A549 (cell line): ENCODE measurements around the gene PAX8. TPM values are rescaled to one million over a fixed set of nuclear protein-coding genes. Genes with fewer than 3 reads are reported as not detected.

Experiments used
- ATAC-seq, 2 experiments: fragments of 200-7000 bp in 1 of 2; fragments of >200 bp in 1 of 2; cut with Nextera tagmentation in 1 of 2; cut with Tn5 transposase in 1 of 2; 3 replicates each; pipeline versions ENCODE4 v1.8.0 to v1.9.1; 2018 to 2020; ENCODE audit warnings: mild to moderate bottlenecking in 1 of 2, moderate library complexity in 1 of 2
- CTCF ChIA-PET: fragments of 300-600 bp; sonication (Branson Sonifier 250); formaldehyde crosslinking; extraction: SDS; loops from one replicate; lab custom pipeline; 2021; ENCODE audit warnings: antibody characterized with exemption, inconsistent platforms; lab: Yijun Ruan, JAX
- POLR2A ChIA-PET: fragments of 350-600 bp; formaldehyde crosslinking; extraction: SDS; loops from one replicate; lab custom pipeline; 2021; ENCODE audit warnings: antibody characterized with exemption, inconsistent platforms; lab: Yijun Ruan, JAX
- DNase-seq, 2 experiments: peaks; one replicate each; pipeline versions ENCODE4 v3.0.0 to v3.0.0-alpha.2; 2011 to 2016; ENCODE audit warnings: low read depth in 1 of 2, low spot score in 1 of 2
- FAIRE-seq: peaks from 2 replicates; lab custom pipeline; 2011; peaks lifted over from hg19 to GRCh38; lab: Jason Lieb, UNC
- H3K27ac ChIP-seq, 2 experiments: fragments of >200 bp; sonication (Bioruptor Twin); formaldehyde crosslinking; 3 replicates each; pipeline ENCODE4 v1.5.1; 2016 to 2017
- H3K4me1 ChIP-seq: fragments of >200 bp; sonication (Bioruptor Twin); formaldehyde crosslinking; 3 replicates; pipeline ENCODE4 v1.6.1; 2016
- H3K4me2 ChIP-seq: fragments of >200 bp; sonication (Bioruptor Twin); formaldehyde crosslinking; 3 replicates; pipeline ENCODE4 v1.6.1; 2016
- H3K4me3 ChIP-seq: fragments of >200 bp; sonication (Bioruptor Twin); formaldehyde crosslinking; 3 replicates; pipeline ENCODE4 v1.5.1; 2016
- H3K9me3 ChIP-seq: fragments of >200 bp; sonication (Bioruptor Twin); formaldehyde crosslinking; 3 replicates; pipeline ENCODE4 v1.6.1; 2016
- CBX2 ChIP-seq: fragments of 200-600 bp; sonication (generic); IDR thresholded peaks from 2 replicates; pipeline ENCODE4 v1.6.1; 2016; ENCODE audit warnings: low read depth, mild to moderate bottlenecking, borderline replicate concordance
- CEBPB ChIP-seq, 2 experiments: fragments of >200 bp in 1 of 2; sonication (Bioruptor Twin) in 1 of 2; formaldehyde crosslinking in 1 of 2; IDR thresholded peaks; 2 replicates each; pipeline ENCODE4 v1.6.1; 2012 to 2016
- EP300 ChIP-seq, 2 experiments: fragments of >200 bp; sonication (Bioruptor Twin); formaldehyde crosslinking; IDR thresholded peaks; 2 replicates in 1 of 2; 3 replicates in 1 of 2; pipeline ENCODE4 v1.6.1; 2016 to 2017
- FOSB ChIP-seq: fragments of 250-450 bp; sonication (Bioruptor Pico); IDR thresholded peaks from 2 replicates; pipeline ENCODE4 v1.5.0; 2020; ENCODE audit warnings: mild to moderate bottlenecking, moderate library complexity
- FOSL2 ChIP-seq, 2 experiments: fragments of 450-650 bp in 1 of 2; fragments of >200 bp in 1 of 2; sonication (Bioruptor Twin) in 1 of 2; formaldehyde crosslinking; IDR thresholded peaks; 2 replicates each; pipeline versions ENCODE4 v1.5.0 to v1.6.1; 2016 to 2020; ENCODE audit warnings: mild to moderate bottlenecking in 1 of 2, moderate library complexity in 1 of 2
- FOXS1 ChIP-seq: fragments of 250-450 bp; sonication (Bioruptor Pico); IDR thresholded peaks from 2 replicates; pipeline ENCODE4 v1.5.0; 2020; ENCODE audit warnings: mild to moderate bottlenecking, moderate library complexity
- GATA3 ChIP-seq: IDR thresholded peaks from 2 replicates; pipeline ENCODE4 v1.6.1; 2012; ENCODE audit warnings: borderline replicate concordance
- HDAC2 ChIP-seq: fragments of 200-600 bp; sonication (generic); IDR thresholded peaks from 2 replicates; pipeline ENCODE4 v1.6.1; 2016
- HES2 ChIP-seq: fragments of >200 bp; sonication (Bioruptor Twin); formaldehyde crosslinking; IDR thresholded peaks from 2 replicates; pipeline ENCODE4 v1.6.1; 2016
- HEYL ChIP-seq: fragments of 250-450 bp; sonication (Bioruptor Pico); IDR thresholded peaks from 2 replicates; pipeline ENCODE4 v1.8.0; 2021; ENCODE audit warnings: mild to moderate bottlenecking, moderate library complexity
- HOXA7 ChIP-seq: fragments of 250-450 bp; sonication (Bioruptor Pico); IDR thresholded peaks from 2 replicates; pipeline ENCODE4 v1.5.0; 2020; ENCODE audit warnings: mild to moderate bottlenecking, moderate library complexity
- HOXB5 ChIP-seq: fragments of 250-450 bp; sonication (Bioruptor Pico); IDR thresholded peaks from 2 replicates; pipeline ENCODE4 v1.5.0; 2020; ENCODE audit warnings: mild to moderate bottlenecking, moderate library complexity
- JUN ChIP-seq, 2 experiments: fragments of >200 bp; sonication (Bioruptor Twin); formaldehyde crosslinking; IDR thresholded peaks; 2 replicates in 1 of 2; 3 replicates in 1 of 2; pipeline ENCODE4 v1.6.1; 2016 to 2017
- JUNB ChIP-seq: fragments of >200 bp; sonication (Bioruptor Twin); formaldehyde crosslinking; IDR thresholded peaks from 2 replicates; pipeline ENCODE4 v1.6.1; 2016
- KDM1A ChIP-seq: fragments of 200-600 bp; sonication (generic); IDR thresholded peaks from 2 replicates; pipeline ENCODE4 v1.6.1; 2016; ENCODE audit warnings: low read depth, mild to moderate bottlenecking
- KDM5A ChIP-seq: fragments of 200-600 bp; sonication (generic); IDR thresholded peaks from 2 replicates; pipeline ENCODE4 v1.6.1; 2016; ENCODE audit warnings: antibody characterized with exemption, mild to moderate bottlenecking
- MAFK ChIP-seq: fragments of 450-650 bp; IDR thresholded peaks from 2 replicates; pipeline ENCODE4 v1.6.1; 2014; ENCODE audit not compliant: partially characterized antibody
- MYC ChIP-seq: IDR thresholded peaks from 2 replicates; pipeline ENCODE4 v1.6.1; 2012; ENCODE audit warnings: mild to moderate bottlenecking, inconsistent platforms, low read length, improper control_type of control experiment, borderline replicate concordance
- NFE2L2 ChIP-seq: fragments of 150-350 bp; conservative IDR thresholded peaks from 2 replicates; pipeline ENCODE4 v1.6.1; 2014; ENCODE audit warnings: low read length
- NR3C1 ChIP-seq: fragments of >200 bp; sonication (Bioruptor Twin); formaldehyde crosslinking; IDR thresholded peaks from 3 replicates; pipeline ENCODE4 v1.6.1; 2017
- RNF2 ChIP-seq: fragments of 200-600 bp; sonication (generic); IDR thresholded peaks from 2 replicates; pipeline ENCODE4 v1.6.1; 2016; ENCODE audit warnings: low read depth, mild to moderate bottlenecking, antibody characterized with exemption, moderate library complexity, borderline replicate concordance
- SMC3 ChIP-seq: fragments of >200 bp; sonication (Bioruptor Twin); formaldehyde crosslinking; IDR thresholded peaks from 3 replicates; pipeline ENCODE4 v1.6.1; 2018; ENCODE audit warnings: inconsistent platforms
- ZNF302 ChIP-seq: fragments of 250-450 bp; sonication (Bioruptor Pico); IDR thresholded peaks from 2 replicates; pipeline ENCODE4 v1.9.0; 2021; ENCODE audit warnings: inconsistent platforms, mild to moderate bottlenecking, moderate library complexity
- WGBS: methylation state at CpG from one replicate; pipeline ENCODE4 v1.1.6; 2017; ENCODE audit errors: missing lambda C conversion rate; 5-methylcytosine and 5-hydroxymethylcytosine counted together
- polyA plus RNA-seq, 4 experiments: library from polyadenylated mRNA; depleted of rRNA in 3 of 4; stranded (reverse); fragments of >200 nt; fragmentation: RNase III in 1 of 4; extraction: RNeasy Plus Mini Kit Qiagen cat#74134 plus additional on column Dnase treatment in 1 of 4; gene quantifications; 2 replicates in 3 of 4; 3 replicates in 1 of 4; pipeline ENCODE4 v1.2.3, GENCODE V29; 2011 to 2017
- TF ChIP-seq, protein P1 (sequence below): fragments of 250-450 bp; sonication (Bioruptor Pico); IDR thresholded peaks from 2 replicates; pipeline ENCODE4 v1.5.0; 2020; ENCODE audit warnings: low read depth, mild to moderate bottlenecking, moderate library complexity
- TF ChIP-seq, protein P2 (sequence below): fragments of >200 bp; sonication (Bioruptor Twin); formaldehyde crosslinking; IDR thresholded peaks from 3 replicates; pipeline ENCODE4 v1.6.1; 2016
- TF ChIP-seq, protein P3 (sequence below): IDR thresholded peaks from 2 replicates; pipeline ENCODE4 v1.6.1; 2012
- TF ChIP-seq, protein P4 (sequence below): IDR thresholded peaks from 2 replicates; pipeline ENCODE4 v1.6.1; 2012; ENCODE audit warnings: low read depth, borderline replicate concordance
- TF ChIP-seq, protein P5 (sequence below): fragments of >200 bp; sonication (Bioruptor Twin); formaldehyde crosslinking; IDR thresholded peaks from 3 replicates; pipeline ENCODE4 v1.5.1; 2016

PAX8 gene
- polyA plus RNA-seq, 2 of the 4 experiments (the other 2 are of a cell fraction), result 0.71 to 0.81 TPM

- CTCF ChIA-PET, result interaction anchor here (0.8 to 13.6 kb wide), 7 partner anchors 29 to 148 kb away, joined by 3 to 119 read pairs (median 21); no protein-coding TSS in a partner anchor
These were observed 36.4 kb downstream of the PAX8 start for GRCh38 chr2:113242327-113242726.

GRCh38 chr2:113240915-113241911, 37.5 kb downstream of the PAX8 start:
- FAIRE-seq (peak; percentile 99), DNase-seq (peak; percentile 99), ATAC-seq (peak; percentile 94 to 96)
- CTCF ChIA-PET, result interaction anchor here (0.9 to 13.6 kb wide), 18 partner anchors 8 to 149 kb away, joined by 3 to 119 read pairs (median 4); no protein-coding TSS in a partner anchor
- Histone ChIP-seq H3K27ac (peak overlapping the region; percentile 97 to 98), H3K4me3 (no peak overlapping the region), H3K9me3 (no peaks in the 10 kb centered on the region), H3K4me1 (peaks cover 55% of the 10 kb centered on the region), H3K4me2 (peak overlapping the region; percentile 77)
- POLR2A ChIA-PET, result interaction anchor here (0.6 to 2.5 kb wide), 10 partner anchors 11 to 84 kb away, joined by 3 to 13 read pairs (median 4); no protein-coding TSS in a partner anchor
- 19% methylated on average over 11 of the region's 18 CpGs for WGBS
- TF ChIP-seq FOSL2 (IDR thresholded peaks at IDR 0.05) (peak; percentile 97), FOSL2 (CRISPR knock-in tag; IDR thresholded peaks at IDR 0.05) (peak; percentile 99), NFE2L2 (peak; percentile 75), KDM5A (no peak), HDAC2 (no peak), JUN (IDR thresholded peaks at IDR 0.05) (peak; percentile 93 to 96), SMC3 (peak; percentile 56), MAFK (peak; percentile 97), CEBPB (IDR thresholded peaks at IDR 0.05) (peak; percentile 97 to 99), KDM1A (no peak), EP300 (IDR thresholded peaks at IDR 0.05) (peak; percentile 94 to 97), RNF2 (no peak), HOXB5 (CRISPR knock-in tag) (0 out of 2 replicates have a peak, but pooled peaks have one; percentile 28), FOSB (CRISPR knock-in tag) (peak; percentile 48; the same call in 1 of the 2 replicates), GATA3 (peak; percentile 96), NR3C1 (no peak), JUNB (peak; percentile 98), HES2 (peak; percentile 74), MYC (0 out of 2 replicates have a peak, but pooled peaks have one; percentile 39), HEYL (CRISPR knock-in tag) (no peak), CBX2 (no peak)
- TF ChIP-seq, protein P1, sequence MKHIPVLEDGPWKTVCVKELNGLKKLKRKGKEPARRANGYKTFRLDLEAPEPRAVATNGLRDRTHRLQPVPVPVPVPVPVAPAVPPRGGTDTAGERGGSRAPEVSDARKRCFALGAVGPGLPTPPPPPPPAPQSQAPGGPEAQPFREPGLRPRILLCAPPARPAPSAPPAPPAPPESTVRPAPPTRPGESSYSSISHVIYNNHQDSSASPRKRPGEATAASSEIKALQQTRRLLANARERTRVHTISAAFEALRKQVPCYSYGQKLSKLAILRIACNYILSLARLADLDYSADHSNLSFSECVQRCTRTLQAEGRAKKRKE (CRISPR knock-in tag), result peak; percentile 84; the same call in 1 of the 2 replicates
- TF ChIP-seq, protein P2, sequence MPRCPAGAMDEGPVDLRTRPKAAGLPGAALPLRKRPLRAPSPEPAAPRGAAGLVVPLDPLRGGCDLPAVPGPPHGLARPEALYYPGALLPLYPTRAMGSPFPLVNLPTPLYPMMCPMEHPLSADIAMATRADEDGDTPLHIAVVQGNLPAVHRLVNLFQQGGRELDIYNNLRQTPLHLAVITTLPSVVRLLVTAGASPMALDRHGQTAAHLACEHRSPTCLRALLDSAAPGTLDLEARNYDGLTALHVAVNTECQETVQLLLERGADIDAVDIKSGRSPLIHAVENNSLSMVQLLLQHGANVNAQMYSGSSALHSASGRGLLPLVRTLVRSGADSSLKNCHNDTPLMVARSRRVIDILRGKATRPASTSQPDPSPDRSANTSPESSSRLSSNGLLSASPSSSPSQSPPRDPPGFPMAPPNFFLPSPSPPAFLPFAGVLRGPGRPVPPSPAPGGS, result peak; percentile 66; the same call in 2 of the 3 replicates
- TF ChIP-seq, protein P3, sequence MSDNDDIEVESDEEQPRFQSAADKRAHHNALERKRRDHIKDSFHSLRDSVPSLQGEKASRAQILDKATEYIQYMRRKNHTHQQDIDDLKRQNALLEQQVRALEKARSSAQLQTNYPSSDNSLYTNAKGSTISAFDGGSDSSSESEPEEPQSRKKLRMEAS, result peak; percentile 95

More at GRCh38 chr2:113242327-113242726, 36.4 kb downstream of the PAX8 start:
- Histone ChIP-seq H3K4me2 (no peak overlapping the region; the same call in 1 of the 3 replicates), H3K27ac (peak overlapping the region; percentile 97 to 98), H3K4me1 (peaks cover 55% of the 10 kb centered on the region), H3K4me3 (no peak overlapping the region), H3K9me3 (no peaks in the 10 kb centered on the region)
- 89% methylated on average over 6 of the region's 6 CpGs for WGBS
- ATAC-seq (no peak), FAIRE-seq (no peak), DNase-seq (no peak)
- POLR2A ChIA-PET, result no interaction called here
- TF ChIP-seq, protein P1 (CRISPR knock-in tag), result no peak
- TF ChIP-seq HOXA7 (CRISPR knock-in tag) (no peak), FOXS1 (no peak), ZNF302 (CRISPR knock-in tag) (no peak), FOSB (CRISPR knock-in tag) (no peak), GATA3 (no peak)
- TF ChIP-seq, protein P4, sequence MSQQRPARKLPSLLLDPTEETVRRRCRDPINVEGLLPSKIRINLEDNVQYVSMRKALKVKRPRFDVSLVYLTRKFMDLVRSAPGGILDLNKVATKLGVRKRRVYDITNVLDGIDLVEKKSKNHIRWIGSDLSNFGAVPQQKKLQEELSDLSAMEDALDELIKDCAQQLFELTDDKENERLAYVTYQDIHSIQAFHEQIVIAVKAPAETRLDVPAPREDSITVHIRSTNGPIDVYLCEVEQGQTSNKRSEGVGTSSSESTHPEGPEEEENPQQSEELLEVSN, result no peak
- TF ChIP-seq, protein P5, sequence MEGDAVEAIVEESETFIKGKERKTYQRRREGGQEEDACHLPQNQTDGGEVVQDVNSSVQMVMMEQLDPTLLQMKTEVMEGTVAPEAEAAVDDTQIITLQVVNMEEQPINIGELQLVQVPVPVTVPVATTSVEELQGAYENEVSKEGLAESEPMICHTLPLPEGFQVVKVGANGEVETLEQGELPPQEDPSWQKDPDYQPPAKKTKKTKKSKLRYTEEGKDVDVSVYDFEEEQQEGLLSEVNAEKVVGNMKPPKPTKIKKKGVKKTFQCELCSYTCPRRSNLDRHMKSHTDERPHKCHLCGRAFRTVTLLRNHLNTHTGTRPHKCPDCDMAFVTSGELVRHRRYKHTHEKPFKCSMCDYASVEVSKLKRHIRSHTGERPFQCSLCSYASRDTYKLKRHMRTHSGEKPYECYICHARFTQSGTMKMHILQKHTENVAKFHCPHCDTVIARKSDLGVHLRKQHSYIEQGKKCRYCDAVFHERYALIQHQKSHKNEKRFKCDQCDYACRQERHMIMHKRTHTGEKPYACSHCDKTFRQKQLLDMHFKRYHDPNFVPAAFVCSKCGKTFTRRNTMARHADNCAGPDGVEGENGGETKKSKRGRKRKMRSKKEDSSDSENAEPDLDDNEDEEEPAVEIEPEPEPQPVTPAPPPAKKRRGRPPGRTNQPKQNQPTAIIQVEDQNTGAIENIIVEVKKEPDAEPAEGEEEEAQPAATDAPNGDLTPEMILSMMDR, result no peak
